ENCODE measurements around the gene CDKN2B-AS1. TPM values are rescaled to one million over a fixed set of nuclear protein-coding genes. Genes with fewer than 3 reads are reported as not detected.

The CDKN2B-AS1 gene
- total RNA-seq, 1 donor from 2014 or later, result not detected

DNA sequence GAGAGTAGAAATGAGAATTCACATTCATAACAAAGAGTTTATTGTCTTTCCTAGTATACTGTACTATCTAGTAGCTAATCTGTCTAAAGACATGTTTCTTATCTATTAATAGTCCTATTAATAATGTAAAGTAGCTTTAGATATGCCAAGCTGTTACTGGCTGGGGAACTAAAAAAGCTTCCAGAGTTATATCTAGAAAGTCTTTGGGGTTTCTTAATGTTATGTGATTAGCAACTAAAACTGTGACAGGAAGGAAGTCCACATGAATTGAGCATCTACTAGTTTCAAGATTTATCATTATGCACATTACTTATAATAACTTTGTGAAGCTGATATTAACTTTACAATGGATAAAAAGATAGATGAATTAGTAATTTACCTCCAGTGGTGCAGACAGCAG is 137.2 kb downstream of the CDKN2B-AS1 start:
- H3K4me3 Mint-ChIP-seq, result no peak overlapping the region
- H3K4me1 ChIP-seq, result no peaks in the 10 kb centered on the region
- no peaks in the 10 kb centered on the region for H3K27me3 Mint-ChIP-seq (ENCODE audit: insufficient read depth, low read depth)
- H3K9ac ChIP-seq, result no peak overlapping the region
- H3K4me1 Mint-ChIP-seq, result no peaks in the 10 kb centered on the region
- H3F3A ChIP-seq (ENCODE audit: low read depth), result no peaks in the 10 kb centered on the region
- H3K27ac ChIP-seq, result no peak overlapping the region
- no peak overlapping the region for H3K4me2 ChIP-seq
- no peaks in the 10 kb centered on the region for H3K79me2 ChIP-seq (ENCODE audit: low read depth)
- H3K9me3 ChIP-seq (ENCODE audit: low read depth), result no peaks in the 10 kb centered on the region
- H2AFZ ChIP-seq (replicated peaks), result no peak overlapping the region
- no peak for TF ChIP-seq EZH2 (IDR thresholded peaks at IDR 0.05)
- no peak for TF ChIP-seq EZH2phosphoT487 (IDR thresholded peaks at IDR 0.05)
- no peaks in the 10 kb centered on the region for H3K36me3 ChIP-seq
- H3K9me3 Mint-ChIP-seq, result no peaks in the 10 kb centered on the region
- no peak for DNase-seq (ENCODE audit: low spot score)
- H3K27ac Mint-ChIP-seq, result no peak overlapping the region
- H4K20me1 ChIP-seq (ENCODE audit: low read depth), result no peaks in the 10 kb centered on the region
- H3K4me3 ChIP-seq, result no peak overlapping the region
- no peaks in the 10 kb centered on the region for H3K36me3 Mint-ChIP-seq
- H3K27me3 ChIP-seq, result no peaks in the 10 kb centered on the region

DNA sequence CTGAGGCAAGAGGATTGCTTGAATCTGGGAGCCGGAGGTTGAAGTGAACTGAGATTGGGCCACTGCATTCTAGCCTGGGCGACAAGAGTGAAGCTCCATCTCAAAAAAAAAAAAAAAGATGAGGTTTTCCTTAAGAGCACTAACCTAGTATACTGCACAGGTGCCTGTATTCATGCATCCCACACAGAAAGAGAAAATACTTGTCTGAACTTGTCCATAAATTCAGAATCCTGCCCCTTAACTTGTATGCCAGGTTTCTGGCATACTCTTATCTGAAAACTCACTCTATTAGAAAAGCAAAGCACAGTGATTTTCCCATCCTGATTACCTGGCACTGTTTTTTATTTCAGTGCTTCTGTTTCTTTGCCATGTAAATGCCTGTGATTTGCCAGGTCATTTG is 139.8 kb downstream of the CDKN2B-AS1 start:
- Histone ChIP-seq H3K4me3 (no peak overlapping the region), H4K20me1 (ENCODE audit: low read depth) (no peaks in the 10 kb centered on the region), H3F3A (ENCODE audit: low read depth) (no peaks in the 10 kb centered on the region), H3K79me2 (ENCODE audit: low read depth) (no peaks in the 10 kb centered on the region), H3K4me1 (no peaks in the 10 kb centered on the region), H3K27me3 (no peaks in the 10 kb centered on the region), H3K9ac (no peak overlapping the region), H3K4me2 (no peak overlapping the region), H3K27ac (no peak overlapping the region), H3K36me3 (no peaks in the 10 kb centered on the region), H2AFZ (replicated peaks) (no peak overlapping the region), H3K9me3 (ENCODE audit: low read depth) (no peaks in the 10 kb centered on the region)
- Mint-ChIP-seq H3K36me3 (no peaks in the 10 kb centered on the region), H3K4me1 (no peaks in the 10 kb centered on the region), H3K4me3 (no peak overlapping the region), H3K27ac (no peak overlapping the region), H3K27me3 (ENCODE audit: insufficient read depth, low read depth) (no peaks in the 10 kb centered on the region), H3K9me3 (no peaks in the 10 kb centered on the region)
- TF ChIP-seq, protein P1, sequence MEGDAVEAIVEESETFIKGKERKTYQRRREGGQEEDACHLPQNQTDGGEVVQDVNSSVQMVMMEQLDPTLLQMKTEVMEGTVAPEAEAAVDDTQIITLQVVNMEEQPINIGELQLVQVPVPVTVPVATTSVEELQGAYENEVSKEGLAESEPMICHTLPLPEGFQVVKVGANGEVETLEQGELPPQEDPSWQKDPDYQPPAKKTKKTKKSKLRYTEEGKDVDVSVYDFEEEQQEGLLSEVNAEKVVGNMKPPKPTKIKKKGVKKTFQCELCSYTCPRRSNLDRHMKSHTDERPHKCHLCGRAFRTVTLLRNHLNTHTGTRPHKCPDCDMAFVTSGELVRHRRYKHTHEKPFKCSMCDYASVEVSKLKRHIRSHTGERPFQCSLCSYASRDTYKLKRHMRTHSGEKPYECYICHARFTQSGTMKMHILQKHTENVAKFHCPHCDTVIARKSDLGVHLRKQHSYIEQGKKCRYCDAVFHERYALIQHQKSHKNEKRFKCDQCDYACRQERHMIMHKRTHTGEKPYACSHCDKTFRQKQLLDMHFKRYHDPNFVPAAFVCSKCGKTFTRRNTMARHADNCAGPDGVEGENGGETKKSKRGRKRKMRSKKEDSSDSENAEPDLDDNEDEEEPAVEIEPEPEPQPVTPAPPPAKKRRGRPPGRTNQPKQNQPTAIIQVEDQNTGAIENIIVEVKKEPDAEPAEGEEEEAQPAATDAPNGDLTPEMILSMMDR (IDR thresholded peaks at IDR 0.05), result no peak
- TF ChIP-seq EZH2phosphoT487 (IDR thresholded peaks at IDR 0.05) (no peak), EZH2 (IDR thresholded peaks at IDR 0.05) (no peak)
- DNase-seq (ENCODE audit: low spot score), result no peak

DNA sequence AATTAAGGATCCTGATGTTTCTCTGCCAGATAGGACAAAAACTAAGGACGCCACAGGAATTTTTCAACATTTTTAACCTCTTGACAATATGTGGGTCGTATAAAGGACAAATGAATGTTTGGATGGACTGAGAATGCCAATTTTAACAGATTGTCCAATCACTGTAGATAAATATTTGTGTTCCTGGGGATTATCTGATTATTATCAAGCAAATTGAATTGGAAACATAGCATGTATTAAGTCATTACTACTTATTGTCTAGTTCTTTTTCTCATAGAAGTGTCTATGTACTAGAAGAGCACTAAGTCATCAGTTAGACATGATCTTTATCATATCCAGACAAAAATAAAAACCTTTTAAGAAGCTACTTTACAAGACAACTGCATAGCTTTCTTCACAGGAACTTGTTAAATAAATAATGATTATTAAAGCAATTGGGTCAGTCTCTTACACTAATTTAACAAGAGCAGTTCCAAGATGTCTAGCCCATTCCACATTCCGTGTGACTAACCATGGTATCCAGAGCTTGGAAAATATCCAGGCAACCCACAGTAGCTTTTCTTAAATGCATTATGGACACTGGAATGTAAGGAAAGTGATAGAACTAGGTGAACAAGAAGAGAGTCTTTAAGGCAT is 142.0 kb downstream of the CDKN2B-AS1 start:
- no peak overlapping the region for H2AFZ ChIP-seq (replicated peaks)
- TF ChIP-seq EZH2phosphoT487 (IDR thresholded peaks at IDR 0.05), result no peak
- no peak for TF ChIP-seq EZH2 (IDR thresholded peaks at IDR 0.05)
- Mint-ChIP-seq H3K9me3 (no peaks in the 10 kb centered on the region), H3K27me3 (ENCODE audit: insufficient read depth, low read depth) (no peaks in the 10 kb centered on the region), H3K27ac (no peak overlapping the region), H3K36me3 (no peaks in the 10 kb centered on the region), H3K4me1 (no peaks in the 10 kb centered on the region), H3K4me3 (no peak overlapping the region)
- no peaks in the 10 kb centered on the region for H3K4me1 ChIP-seq
- H3K4me3 ChIP-seq, result no peak overlapping the region
- H3K79me2 ChIP-seq (ENCODE audit: low read depth), result no peaks in the 10 kb centered on the region
- H3K36me3 ChIP-seq, result no peaks in the 10 kb centered on the region
- H3K9ac ChIP-seq, result no peak overlapping the region
- DNase-seq (ENCODE audit: low spot score), result no peak
- no peak overlapping the region for H3K4me2 ChIP-seq
- H3K27ac ChIP-seq, result no peak overlapping the region
- H4K20me1 ChIP-seq (ENCODE audit: low read depth), result no peaks in the 10 kb centered on the region
- no peaks in the 10 kb centered on the region for H3K9me3 ChIP-seq (ENCODE audit: low read depth)
- H3F3A ChIP-seq (ENCODE audit: low read depth), result no peaks in the 10 kb centered on the region
- no peaks in the 10 kb centered on the region for H3K27me3 ChIP-seq

DNA sequence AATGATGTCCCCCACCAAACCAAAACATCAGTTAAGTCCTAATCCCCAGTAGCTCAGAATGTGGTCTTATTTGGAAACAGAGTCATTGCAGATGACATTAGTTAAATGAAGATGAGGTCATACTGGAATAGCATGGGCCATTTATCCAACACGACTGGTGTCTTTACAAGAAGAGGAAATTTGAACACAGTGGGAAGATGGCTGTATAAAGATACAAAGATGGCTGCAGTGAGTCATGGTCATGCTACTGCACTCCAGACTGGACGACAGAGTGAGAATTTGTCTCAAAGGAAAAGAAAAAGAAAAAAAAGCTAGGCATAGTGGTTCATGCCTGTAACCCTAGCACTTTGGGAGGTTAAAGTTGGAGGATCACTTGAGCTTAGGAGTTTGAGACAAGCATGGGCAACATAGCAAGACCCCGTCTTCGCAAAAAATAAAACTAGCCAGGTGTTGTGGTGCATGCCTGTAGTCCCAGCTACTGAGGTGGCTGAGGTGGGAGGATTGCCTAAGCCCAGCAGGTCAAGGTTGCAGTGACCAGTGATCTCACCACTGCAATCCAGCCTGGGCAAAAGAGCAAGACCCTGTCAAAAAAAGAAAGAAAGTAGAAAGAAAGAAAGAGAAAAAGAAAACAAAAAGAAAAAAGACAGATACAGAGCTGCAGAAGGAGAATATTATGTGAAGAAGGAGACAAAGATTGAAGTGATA is 144.5 kb downstream of the CDKN2B-AS1 start:
- Histone ChIP-seq H3K27me3 (no peaks in the 10 kb centered on the region), H2AFZ (replicated peaks) (no peak overlapping the region), H3K36me3 (no peaks in the 10 kb centered on the region), H3K4me1 (no peaks in the 10 kb centered on the region), H4K20me1 (ENCODE audit: low read depth) (no peaks in the 10 kb centered on the region), H3K4me3 (no peak overlapping the region), H3K9ac (no peak overlapping the region), H3K27ac (no peak overlapping the region), H3K4me2 (no peak overlapping the region), H3K9me3 (ENCODE audit: low read depth) (no peaks in the 10 kb centered on the region), H3K79me2 (ENCODE audit: low read depth) (no peaks in the 10 kb centered on the region), H3F3A (ENCODE audit: low read depth) (no peaks in the 10 kb centered on the region)
- no peak overlapping the region for H3K27ac Mint-ChIP-seq
- TF ChIP-seq EZH2 (IDR thresholded peaks at IDR 0.05) (no peak), EZH2phosphoT487 (IDR thresholded peaks at IDR 0.05) (no peak)
- TF ChIP-seq, protein P1 (IDR thresholded peaks at IDR 0.05), result no peak
- DNase-seq (ENCODE audit: low spot score), result no peak
- H3K9me3 Mint-ChIP-seq, result no peaks in the 10 kb centered on the region
- H3K27me3 Mint-ChIP-seq (ENCODE audit: insufficient read depth, low read depth), result no peaks in the 10 kb centered on the region
- no peaks in the 10 kb centered on the region for H3K36me3 Mint-ChIP-seq
- peaks cover 2% of the 10 kb centered on the region for H3K4me1 Mint-ChIP-seq
- no peak overlapping the region for H3K4me3 Mint-ChIP-seq

All from neural progenitor cell (in vitro differentiated cells).